AG04449 (cell line): ENCODE data around the gene ENAM.
"Not testable (repeated sequence)": the region's sequence is repeated elsewhere in the genome, so short reads cannot be mapped to it uniquely, and the experiment has no call there.

Source experiments
- CTCF ChIA-PET: fragments of 350-600 bp; formaldehyde crosslinking; extraction: SDS; loops from one replicate; lab custom pipeline; 2021; ENCODE audit warnings: antibody characterized with exemption; lab: Yijun Ruan, JAX
- POLR2A ChIA-PET: fragments of 400-600, 350-600 bp; formaldehyde crosslinking; extraction: SDS; loops from one replicate; lab custom pipeline; 2020; ENCODE audit warnings: antibody characterized with exemption, inconsistent platforms; lab: Yijun Ruan, JAX
- DNase-seq: peaks from one replicate; pipeline ENCODE4 v3.0.0-alpha.2; 2010; ENCODE audit warnings: low read depth, low spot score
- H3K4me3 ChIP-seq: 2 replicates; pipeline ENCODE4 v1.5.1; 2011; ENCODE audit warnings: low read depth, mild to moderate bottlenecking, control low read depth, low read length
- CTCF ChIP-seq: IDR thresholded peaks from one replicate; pipeline ENCODE4 v1.5.1; 2011; ENCODE audit warnings: mild to moderate bottlenecking, moderate library complexity, low read length, control low read depth, inconsistent platforms; ENCODE audit not compliant: insufficient read depth; ENCODE audit errors: missing control alignments

The ENAM gene

GRCh38 chr4:70674731-70675130 is 46.2 kb downstream of the ENAM start:
- CTCF ChIA-PET: interaction anchor here (1.9 kb wide), 1 partner anchor 13 kb away, joined by 7 read pairs; no protein-coding TSS in a partner anchor
- no peak for DNase-seq
- POLR2A ChIA-PET: no interaction called here
- H3K4me3 ChIP-seq: no peak overlapping the region
- TF ChIP-seq CTCF: no peak

GRCh38 chr4:70676554-70677090 is 48.1 kb downstream of the ENAM start:
- ChIA-PET CTCF (interaction anchor here (2.1 to 2.9 kb wide), 2 partner anchors 11 to 24 kb away, joined by 15 to 20 read pairs; partner anchors contain the start of gene UTP3), POLR2A (no interaction called here)
- no peak overlapping the region for H3K4me3 ChIP-seq
- no peak for DNase-seq
- TF ChIP-seq CTCF: no peak

GRCh38 chr4:70678383-70678999 is 49.9 kb downstream of the ENAM start:
- no peak overlapping the region for H3K4me3 ChIP-seq
- ChIA-PET CTCF (interaction anchor here (2.1 to 2.9 kb wide), 2 partner anchors 9 to 26 kb away, joined by 15 to 20 read pairs; partner anchors contain the start of gene UTP3), POLR2A (no interaction called here)
- TF ChIP-seq CTCF: no peak
- DNase-seq: no peak

GRCh38 chr4:70680934-70681333 is 52.4 kb downstream of the ENAM start:
- ChIA-PET CTCF (interaction anchor here (1.2 kb wide), 2 partner anchors 8 to 29 kb away, joined by 3 read pairs; partner anchors contain the start of gene UTP3), POLR2A (no interaction called here)
- DNase-seq: no peak
- no peak for TF ChIP-seq CTCF
- H3K4me3 ChIP-seq: no peak overlapping the region

- no peak for DNase-seq
Measured at GRCh38 chr4:70681704-70682103, 53.2 kb downstream of the ENAM start.

GRCh38 chr4:70682142-70682541 is 53.6 kb downstream of the ENAM start:
- H3K4me3 ChIP-seq, POLR2A ChIA-PET, DNase-seq: not testable (repeated sequence)
- CTCF ChIA-PET: interaction anchor here (1.2 kb wide), 1 partner anchor 18 kb away, joined by 3 read pairs; no protein-coding TSS in a partner anchor

More at GRCh38 chr4:70681704-70682103, 53.2 kb downstream of the ENAM start:
- no peak for TF ChIP-seq CTCF
- POLR2A ChIA-PET: no interaction called here
- CTCF ChIA-PET: interaction anchor here (1.2 kb wide), 1 partner anchor 19 kb away, joined by 3 read pairs; no protein-coding TSS in a partner anchor
- no peak overlapping the region for H3K4me3 ChIP-seq
